GM13977 (cell line): Measurements from ENCODE around the gene H6PD.
A peak's percentile ranks its signal among the peaks of the same experiment; 100 is the strongest.

Source experiments
- DNase-seq: peaks from one replicate; pipeline ENCODE4 v3.0.0; 2012; ENCODE audit warnings: low spot score
- CTCF ChIP-seq: IDR thresholded peaks from 2 replicates; pipeline ENCODE4 v1.5.1; 2012; ENCODE audit warnings: mild to moderate bottlenecking, control low read depth; ENCODE audit not compliant: insufficient read depth; ENCODE audit errors: extremely low read depth, missing control alignments
- in situ Hi-C: fragments of 300-500 bp; cut with MboI; formaldehyde crosslinking; loops from one replicate; pipeline ENCODE4 v1.12.0; 2022; ENCODE audit warnings: low sequenced_read_pairs, low pct_unique_long_range_greater_than_20kb, mixed read lengths, inconsistent platforms; ENCODE audit not compliant: unreplicated experiment

The H6PD gene

GRCh38 chr1:9192578-9193232 lies 41.9 kb upstream of the H6PD start:
- in situ Hi-C loops: loop anchor here (10.0 kb wide), 2 partner anchors 48 to 78 kb away; no protein-coding TSS in a partner anchor
- TF ChIP-seq CTCF: no peak

GRCh38 chr1:9193233-9193625 lies 41.3 kb upstream of the H6PD start:
- no peak for DNase-seq
- in situ Hi-C loops: loop anchor here (10.0 kb wide), 2 partner anchors 48 to 78 kb away; no protein-coding TSS in a partner anchor
- TF ChIP-seq CTCF: no peak

More at GRCh38 chr1:9192578-9193232, 41.9 kb upstream of the H6PD start:
- no peak for DNase-seq

- in situ Hi-C loops: loop anchor here (10.0 kb wide), 2 partner anchors 49 to 79 kb away; no protein-coding TSS in a partner anchor
- no peak for TF ChIP-seq CTCF
- DNase-seq: no peak
These were observed 40.5 kb upstream of the H6PD start for GRCh38 chr1:9194024-9194423.

GRCh38 chr1:9195651-9196050 lies 38.9 kb upstream of the H6PD start:
- DNase-seq: no peak
- in situ Hi-C loops: loop anchor here (10.0 kb wide), 2 partner anchors 51 to 81 kb away; no protein-coding TSS in a partner anchor
- no peak for TF ChIP-seq CTCF

- in situ Hi-C loops: loop anchor here (10.0 kb wide), 2 partner anchors 52 to 82 kb away; no protein-coding TSS in a partner anchor
- peak; percentile 71 for DNase-seq
- TF ChIP-seq CTCF: peak; percentile 85
These were observed 38.2 kb upstream of the H6PD start for GRCh38 chr1:9196129-9197040.
